Measurements from ENCODE around the gene OAF.
"Not testable (repeated sequence)": the region's sequence is repeated elsewhere in the genome, so short reads cannot be mapped to it uniquely, and the experiment has no call there.

OAF gene

GRCh38 chr11:120244476-120245365, 33.9 kb downstream of the OAF start:
- DNase-seq, result no peak

GRCh38 chr11:120245434-120245833, 34.6 kb downstream of the OAF start:
- no peak for DNase-seq

- DNase-seq, result no peak
Measured at GRCh38 chr11:120248551-120249278, 37.9 kb downstream of the OAF start.

GRCh38 chr11:120249279-120250262, 38.7 kb downstream of the OAF start:
- no peak for DNase-seq

- not testable (repeated sequence) for DNase-seq
Measured at GRCh38 chr11:120253377-120253776, 42.5 kb downstream of the OAF start.

- DNase-seq, result no peak
Measured at GRCh38 chr11:120254788-120255518, 44.1 kb downstream of the OAF start.

- DNase-seq, result no peak
Measured at GRCh38 chr11:120255519-120255866, 44.7 kb downstream of the OAF start.

GRCh38 chr11:120256178-120256577, 45.3 kb downstream of the OAF start:
- DNase-seq, result no peak

GRCh38 chr11:120256779-120257178, 45.9 kb downstream of the OAF start:
- no peak for DNase-seq

GRCh38 chr11:120257346-120257745, 46.5 kb downstream of the OAF start:
- no peak for DNase-seq

GRCh38 chr11:120258661-120259060, 47.8 kb downstream of the OAF start:
- no peak for DNase-seq

- no peak for DNase-seq
Measured at GRCh38 chr11:120259241-120259640, 48.4 kb downstream of the OAF start.

GRCh38 chr11:120259988-120260565, 49.2 kb downstream of the OAF start:
- no peak for DNase-seq

GRCh38 chr11:120260616-120261015, 49.8 kb downstream of the OAF start:
- no peak for DNase-seq

GRCh38 chr11:120261321-120261720, 50.5 kb downstream of the OAF start:
- no peak for DNase-seq

GRCh38 chr11:120261931-120262330, 51.1 kb downstream of the OAF start:
- DNase-seq, result no peak

GRCh38 chr11:120267319-120267718, 56.5 kb downstream of the OAF start:
- no peak for DNase-seq

GRCh38 chr11:120268686-120269085, 57.9 kb downstream of the OAF start:
- DNase-seq, result no peak

- DNase-seq, result no peak
Measured at GRCh38 chr11:120270386-120270785, 59.6 kb downstream of the OAF start.

- DNase-seq, result no peak
Measured at GRCh38 chr11:120271672-120272071, 60.8 kb downstream of the OAF start.

GRCh38 chr11:120272303-120272702, 61.5 kb downstream of the OAF start:
- no peak for DNase-seq

GRCh38 chr11:120273432-120273831, 62.6 kb downstream of the OAF start:
- DNase-seq, result no peak
